OCI-M1 (cell line): ENCODE results near the gene RRH.
"Not testable (repeated sequence)": the region's sequence is repeated elsewhere in the genome, so short reads cannot be mapped to it uniquely, and the experiment has no call there.

Experiments used
- DNase-seq: peaks from one replicate; lab custom pipeline; 2025; lab: John Stamatoyannopoulos, UW

RRH gene

DNA sequence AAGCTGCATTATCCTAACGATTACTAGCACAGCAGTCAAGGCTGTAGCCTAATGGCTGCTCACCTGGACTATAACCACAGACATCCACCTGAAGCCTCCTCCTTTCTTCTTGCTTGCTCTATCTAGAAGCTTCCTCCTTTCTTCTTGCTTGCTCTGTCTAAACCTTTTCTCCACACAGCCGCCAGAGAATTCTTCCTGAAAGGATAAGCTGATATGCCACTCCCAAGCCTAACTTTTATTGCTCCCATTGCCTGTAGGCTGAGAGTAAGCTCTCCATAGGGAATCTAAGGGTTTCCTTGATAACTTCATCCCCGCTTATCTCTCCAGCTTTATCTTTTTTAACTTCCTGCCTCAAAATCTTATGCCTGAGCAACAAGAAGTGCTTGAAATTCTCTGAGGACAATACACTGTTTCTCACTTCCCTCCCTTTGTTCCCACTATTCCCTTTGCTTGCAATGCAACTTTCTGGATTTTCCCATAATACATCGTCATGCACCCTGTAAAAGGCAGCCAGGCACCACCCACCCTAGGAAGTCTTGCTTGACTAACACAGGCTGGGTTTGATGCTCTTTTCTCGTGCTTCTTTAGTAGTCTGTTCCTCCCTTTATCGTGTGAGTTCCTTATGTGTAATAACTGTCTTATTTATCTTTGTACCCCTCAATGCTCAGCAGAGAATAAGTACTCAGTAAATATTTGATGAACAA is 18.8 kb downstream of the RRH start:
- DNase-seq = no peak

DNA sequence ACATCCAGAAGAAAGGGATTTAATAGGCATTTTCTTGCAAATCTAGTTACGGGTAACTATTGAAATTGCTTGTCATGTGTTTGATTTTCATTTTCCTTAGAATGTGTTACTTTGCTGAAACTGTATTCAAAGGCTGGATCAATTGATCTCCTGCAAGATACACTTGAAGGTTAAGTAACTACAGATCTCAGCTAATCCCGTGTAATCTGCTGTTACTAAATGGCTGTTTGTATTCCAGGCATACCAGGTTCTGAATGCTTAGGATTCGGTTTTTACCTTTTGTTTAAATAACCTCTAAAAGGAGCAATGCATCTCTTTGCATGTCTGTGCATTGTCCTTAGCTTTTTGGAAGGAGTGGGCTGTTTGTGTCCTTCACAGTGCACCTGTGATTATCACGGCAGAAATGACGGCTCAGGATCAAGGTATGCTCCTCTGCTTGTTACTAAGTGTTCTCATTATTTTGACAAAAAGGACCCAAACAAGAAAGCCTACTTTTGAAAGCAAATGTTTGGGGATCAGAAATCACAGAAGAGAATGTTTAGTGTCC is 20.2 kb downstream of the RRH start, which contains the start of gene LRIT3:
Gene LRIT3, plus strand, starts transcription at position 212 of the 547 bp plus-strand sequence. Its CDS starts 95 bp downstream, at position 307.
- no peak for DNase-seq

DNA sequence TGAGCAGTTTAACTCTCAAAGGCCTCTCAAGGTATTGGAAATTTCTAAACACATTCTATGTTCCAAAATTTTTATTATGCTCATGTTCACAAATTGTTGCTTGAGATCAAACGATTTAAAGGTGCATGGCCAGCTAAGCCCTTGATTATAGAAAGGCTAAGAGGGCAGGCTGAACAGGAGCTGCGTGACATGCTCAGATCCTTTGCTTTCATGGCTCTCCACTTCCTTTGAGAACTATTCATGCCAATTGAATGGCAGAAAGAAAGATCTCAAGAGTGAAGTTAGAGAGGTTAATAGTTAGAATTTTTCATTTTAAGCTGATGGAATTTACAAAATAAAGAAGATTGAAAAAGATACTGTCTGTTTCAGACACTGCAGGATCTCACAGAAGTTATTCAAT is 20.7 kb downstream of the RRH start:
- no peak for DNase-seq

DNA sequence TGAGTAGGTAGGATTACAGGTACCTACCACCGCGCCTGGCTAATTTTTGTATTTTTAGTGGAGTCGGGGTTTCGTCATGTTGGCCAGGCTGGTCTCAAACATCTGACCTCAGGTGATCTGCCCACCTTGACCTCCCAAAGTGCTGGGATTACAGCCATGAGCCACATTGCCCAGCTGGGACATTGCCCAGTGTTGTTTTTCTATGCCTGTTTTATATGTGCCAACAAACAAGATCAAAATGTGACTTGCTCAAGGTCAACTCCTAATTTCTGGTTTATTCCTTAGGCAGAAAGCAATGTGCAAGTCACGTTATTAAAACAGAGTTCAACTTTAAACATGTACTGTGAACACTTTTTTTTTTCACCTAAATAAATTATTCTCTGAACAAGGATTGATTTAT is 22.8 kb downstream of the RRH start:
- DNase-seq = no peak

DNA sequence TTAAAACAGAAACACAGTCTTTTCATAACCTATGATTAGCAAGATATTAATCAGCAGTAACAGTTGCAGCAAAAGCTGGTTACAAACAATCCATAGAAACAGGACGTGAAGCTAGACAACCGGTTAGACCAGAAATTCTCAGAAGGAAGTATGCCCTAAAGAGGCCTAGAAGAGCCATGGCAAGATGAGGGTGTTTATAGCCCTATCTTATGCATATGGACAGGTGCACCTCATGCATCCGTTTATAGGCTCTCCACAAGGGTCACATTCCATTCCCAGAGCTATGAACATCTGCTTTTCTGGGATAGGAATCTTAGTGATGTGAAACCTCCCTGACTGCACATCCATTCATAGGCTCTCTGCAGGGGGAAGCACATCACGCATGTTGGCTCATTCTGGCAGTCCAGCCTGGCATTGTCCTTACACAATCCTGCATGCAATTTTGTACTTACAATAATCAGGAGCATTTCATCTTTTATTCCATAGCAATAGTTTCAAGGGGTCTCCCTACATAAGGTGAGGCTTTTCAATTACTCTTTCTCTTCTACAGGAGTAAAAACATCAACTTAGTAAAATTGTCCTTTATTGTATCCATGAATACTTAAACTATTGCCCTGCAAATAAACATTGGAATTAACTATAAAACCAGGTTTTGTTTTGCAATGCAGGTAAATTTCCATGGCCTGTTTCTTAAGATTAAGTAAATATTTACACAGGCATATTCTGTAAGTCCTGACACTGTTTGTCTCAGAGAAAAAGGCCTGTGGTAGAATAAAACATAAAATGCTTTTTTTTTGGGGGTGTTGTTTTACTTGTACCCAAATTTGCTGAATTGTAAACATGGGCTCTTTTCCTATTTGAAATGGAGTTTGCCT is 31.9 kb downstream of the RRH start:
- not testable (repeated sequence) for DNase-seq

DNA sequence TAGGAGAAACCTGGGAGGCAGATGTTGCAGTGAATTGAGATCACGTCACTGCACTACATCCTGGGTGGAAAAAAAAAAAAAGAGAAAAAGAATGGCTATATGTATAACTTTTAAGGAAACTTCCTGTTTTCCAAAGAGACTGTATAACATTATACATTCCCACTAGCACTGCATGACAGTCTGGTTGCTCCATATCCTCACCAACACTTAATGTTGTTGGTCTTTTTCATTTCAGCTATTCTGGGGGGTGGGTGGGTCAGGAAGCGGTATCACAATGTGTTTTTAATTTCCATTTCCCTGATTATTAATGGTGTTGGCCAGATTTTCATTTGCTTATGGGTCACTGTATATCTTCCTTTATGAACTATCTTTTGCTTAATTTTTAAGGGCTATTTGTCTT is 33.5 kb downstream of the RRH start:
- DNase-seq = no peak

DNA sequence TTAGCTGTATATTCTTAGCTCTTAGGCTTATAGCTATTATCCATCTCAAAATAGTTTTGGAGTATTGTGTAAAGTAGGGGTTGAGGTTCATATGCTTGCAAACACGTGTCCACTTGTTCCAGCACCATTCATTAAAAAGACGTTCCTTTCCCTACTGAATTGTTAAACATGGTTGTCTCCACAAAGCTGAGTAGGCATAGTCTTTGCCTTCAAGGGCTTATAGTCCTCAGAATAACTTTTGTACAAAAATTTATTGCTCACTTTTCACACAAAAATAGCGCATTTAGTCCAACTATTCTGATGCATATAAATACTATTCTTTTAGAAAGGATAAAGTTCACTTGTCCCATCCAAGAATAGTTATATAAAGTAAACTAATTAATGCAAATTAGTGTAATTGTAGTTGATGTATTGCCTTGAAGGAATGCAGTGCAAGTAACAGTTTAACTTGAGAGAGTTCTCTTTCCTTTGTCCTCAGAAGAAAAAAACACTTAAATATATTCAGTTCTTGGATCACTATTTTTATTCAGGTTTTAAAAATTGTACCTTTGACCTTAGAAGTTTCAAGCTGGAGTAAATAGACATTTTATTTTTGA is 34.2 kb downstream of the RRH start:
- DNase-seq = no peak

DNA sequence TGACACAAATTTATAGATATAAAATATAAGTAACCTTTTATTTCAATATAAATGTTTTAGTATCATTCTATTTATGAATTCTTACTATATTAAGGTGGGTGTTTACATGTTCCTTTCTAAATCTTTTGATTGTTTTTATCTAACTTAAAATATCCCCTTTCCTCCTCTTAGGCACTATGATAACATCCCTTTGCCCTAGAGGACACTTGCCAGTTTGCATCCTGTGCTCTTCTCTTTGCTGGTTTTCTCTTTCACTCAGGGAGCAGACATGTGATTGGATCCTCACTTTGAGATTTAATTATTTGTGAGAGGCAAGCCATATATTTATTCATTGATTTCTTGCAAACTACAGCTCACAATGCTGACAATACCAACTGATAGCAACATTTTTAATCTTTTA is 36.4 kb downstream of the RRH start:
- DNase-seq = no peak

DNA sequence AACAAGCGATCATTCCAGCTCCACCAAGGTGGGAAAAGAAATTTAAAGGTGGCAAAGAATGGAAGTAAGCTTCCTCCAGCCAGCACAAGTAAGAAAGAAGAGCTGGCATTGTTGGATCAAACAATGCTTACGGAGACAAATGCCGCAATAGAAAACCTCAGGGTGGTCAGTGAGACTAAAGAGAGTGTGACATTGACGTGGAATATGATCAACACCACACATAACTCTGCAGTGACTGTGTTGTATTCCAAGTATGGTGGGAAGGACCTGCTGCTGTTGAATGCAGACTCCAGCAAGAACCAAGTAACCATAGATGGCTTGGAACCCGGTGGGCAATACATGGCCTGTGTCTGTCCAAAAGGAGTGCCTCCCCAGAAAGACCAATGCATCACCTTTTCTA is 42.3 kb downstream of the RRH start:
- no peak for DNase-seq

DNA sequence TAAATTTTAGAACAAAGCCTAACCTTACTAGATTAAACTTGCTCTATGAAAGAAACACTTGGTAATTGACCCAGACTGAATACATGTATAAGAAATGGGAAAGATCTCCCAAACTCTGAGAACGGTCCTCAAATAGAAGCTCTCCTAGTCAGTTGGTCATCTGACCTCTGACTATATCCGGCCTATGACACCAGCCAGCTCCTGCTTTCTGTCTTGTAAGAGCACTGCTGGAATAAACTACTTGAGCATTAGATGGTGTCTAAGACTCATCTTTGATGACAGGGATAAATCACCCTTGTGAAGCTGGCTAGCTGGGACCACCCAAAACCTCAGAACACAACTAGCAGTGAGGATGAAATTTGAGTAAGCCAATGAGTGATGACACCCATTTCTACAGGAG is 44.3 kb downstream of the RRH start:
- DNase-seq = no peak

DNA sequence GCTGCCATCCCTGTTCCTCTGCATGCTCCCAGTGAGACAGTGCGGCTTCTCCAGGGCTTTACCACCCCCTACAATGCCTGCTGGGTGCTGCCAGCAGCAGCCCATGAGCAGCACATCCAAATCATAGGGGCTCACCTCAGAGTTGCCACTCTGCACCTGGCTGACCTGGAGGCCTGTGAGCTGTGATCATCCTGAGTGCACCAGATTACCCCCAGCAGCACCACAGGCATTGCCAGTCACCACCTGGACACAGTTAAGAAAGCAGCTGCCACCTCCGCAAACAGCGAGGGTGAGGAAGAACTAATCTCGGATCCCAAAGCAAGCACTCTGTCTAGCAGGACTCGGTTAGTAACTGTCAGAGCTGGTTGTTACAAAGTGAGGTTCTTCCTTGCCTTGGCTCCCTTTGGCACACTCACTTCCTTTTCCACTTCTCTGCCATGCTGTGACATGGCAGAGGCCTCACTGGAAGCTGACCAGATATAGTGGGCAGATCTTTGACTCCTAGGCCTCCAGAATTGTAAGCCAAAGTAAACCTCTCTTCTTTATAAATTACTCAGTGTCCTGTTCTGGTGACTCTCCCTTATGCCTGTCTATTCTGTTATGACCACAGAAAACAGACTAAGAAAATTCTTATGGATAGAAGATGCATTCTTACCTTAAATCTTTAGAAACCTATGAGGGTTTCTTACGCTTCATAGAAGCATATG is 45.3 kb downstream of the RRH start:
- no peak for DNase-seq

DNA sequence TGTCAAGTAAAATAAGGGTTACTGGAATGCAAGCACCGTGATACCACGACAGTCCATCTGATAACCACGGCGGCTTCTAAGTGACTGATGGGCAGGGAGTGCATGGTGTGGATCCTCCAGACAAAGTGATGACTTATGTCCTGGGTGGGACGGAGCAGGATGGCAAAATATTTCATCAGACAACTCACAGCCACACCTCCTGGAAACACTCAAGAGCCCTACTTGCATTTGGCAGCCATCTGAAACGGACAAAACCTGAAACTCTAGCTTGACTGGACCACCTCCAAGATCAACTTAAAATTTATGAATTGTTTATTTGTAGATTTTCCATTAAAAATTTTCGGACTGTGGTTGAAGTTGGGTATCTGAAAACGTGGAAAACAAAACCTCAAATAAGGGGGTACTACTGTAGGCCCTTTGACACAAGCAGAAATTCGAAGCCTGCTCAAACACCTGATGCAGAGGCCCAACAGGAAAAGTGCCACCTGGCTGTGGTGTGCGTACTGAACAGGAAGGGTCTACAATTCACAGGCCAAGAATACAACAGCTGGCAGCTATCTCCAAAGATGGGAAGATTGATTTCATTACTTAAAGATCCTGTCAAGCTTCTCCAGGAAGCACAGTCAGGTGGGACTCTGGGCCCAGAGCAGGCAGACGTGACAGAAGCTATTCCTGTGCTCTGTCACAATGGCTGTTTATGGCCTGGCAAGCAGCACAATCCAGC is 46.2 kb downstream of the RRH start:
- peak; percentile 23 for DNase-seq

DNA sequence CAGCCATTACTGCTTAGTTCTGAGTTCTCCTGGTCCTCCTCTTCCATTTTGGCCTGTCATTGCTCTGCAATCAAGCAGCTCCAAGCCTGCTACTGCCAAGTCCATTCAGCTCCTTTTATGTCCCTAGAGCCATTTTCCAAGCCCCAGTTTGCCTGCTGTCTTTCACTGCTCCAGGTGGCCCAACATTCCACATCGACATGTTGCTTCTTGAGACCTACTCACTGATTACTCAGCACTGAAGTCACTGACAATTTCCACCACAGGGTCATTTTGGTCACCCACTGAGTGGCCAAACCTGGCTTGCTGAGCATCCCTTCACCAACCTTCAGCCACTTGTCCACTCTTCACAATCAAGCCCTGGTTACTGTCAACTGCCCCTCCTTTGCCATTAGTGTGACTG is 47.3 kb downstream of the RRH start:
- no peak for DNase-seq

DNA sequence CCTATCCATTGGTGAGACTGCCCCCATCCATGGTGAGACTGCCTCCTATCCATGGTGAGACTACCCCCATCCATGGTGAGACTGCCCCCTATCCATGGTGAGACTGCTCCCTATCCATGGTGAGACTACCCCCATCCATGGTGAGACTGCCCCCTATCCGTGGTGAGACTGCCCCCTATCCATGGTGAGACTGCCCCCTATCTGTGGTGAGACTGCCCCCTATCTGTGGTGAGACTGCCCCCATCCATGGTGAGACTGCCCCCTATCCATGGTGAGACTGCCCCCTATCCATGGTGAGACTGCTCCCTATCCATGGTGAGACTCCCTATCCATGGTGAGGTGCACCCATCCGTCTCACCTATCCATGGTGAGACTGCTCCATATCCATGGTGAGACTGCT is 47.8 kb downstream of the RRH start:
- not testable (repeated sequence) for DNase-seq

DNA sequence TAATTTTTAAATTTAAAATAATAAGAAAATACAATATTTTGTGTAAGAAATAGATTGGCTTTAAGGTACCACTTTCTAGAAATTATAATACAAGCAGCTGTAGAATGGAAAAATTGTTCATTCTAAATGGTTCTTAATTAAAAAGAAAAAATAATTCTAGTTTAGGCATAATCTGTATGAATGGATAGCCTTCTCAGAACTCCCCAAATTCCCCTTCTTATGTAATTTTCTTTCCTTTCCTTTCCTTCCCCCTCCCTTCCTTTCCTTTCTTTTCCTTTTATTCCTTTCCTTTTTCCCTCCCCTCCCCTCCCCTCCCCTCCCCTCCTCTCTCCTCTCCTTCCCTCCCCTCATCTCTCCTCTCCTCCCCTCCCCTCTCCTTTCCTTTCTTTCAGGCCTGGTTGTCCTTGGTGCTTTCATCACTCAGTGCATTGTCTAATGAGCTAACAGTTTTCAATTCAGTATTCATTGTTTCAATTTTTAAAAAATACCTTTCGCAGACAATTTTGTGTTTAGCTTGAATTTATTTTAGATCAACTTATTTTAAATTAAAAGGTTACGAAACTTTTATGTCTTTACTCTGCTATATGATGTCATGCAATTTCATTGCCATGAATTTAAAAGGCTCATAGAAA is 49.0 kb downstream of the RRH start:
- DNase-seq = no peak

DNA sequence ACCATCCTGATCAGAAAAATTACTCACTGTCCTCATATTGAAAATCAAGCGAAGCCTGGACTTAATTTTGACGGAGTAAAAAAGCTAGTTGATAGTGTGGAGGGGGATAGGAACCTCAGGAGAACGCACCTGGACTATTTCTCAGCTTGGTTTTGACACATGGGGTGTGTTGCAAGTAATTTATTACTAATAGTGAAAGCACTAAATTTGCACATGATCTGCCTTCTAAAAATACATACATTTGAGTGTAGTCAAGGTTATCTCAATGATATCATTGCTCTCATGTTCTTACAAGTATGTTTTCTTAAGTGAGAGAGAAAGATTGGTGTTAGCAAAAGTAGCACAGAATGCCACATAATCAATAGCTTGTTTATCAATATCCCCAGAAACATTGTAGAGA is 49.6 kb downstream of the RRH start:
- DNase-seq = no peak

DNA sequence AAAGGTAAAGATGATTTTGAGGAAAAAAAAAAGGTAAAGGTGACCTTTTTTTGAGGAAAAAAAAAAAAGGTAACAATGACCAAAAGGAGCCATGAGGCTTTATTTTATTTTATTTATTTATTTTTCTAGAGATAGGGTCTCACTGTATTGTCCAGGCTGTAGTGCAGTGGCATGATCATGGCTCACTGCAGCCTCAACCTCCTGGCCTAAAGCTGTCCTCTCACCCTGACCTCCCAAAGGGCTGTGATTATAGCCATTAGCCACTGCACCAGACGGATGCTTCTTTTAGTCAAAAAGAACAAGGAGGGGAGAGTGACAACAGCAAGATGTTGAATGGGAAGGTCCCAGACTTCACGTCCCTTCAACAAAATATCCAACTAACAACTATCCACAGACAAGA is 50.6 kb downstream of the RRH start:
- DNase-seq = no peak

DNA sequence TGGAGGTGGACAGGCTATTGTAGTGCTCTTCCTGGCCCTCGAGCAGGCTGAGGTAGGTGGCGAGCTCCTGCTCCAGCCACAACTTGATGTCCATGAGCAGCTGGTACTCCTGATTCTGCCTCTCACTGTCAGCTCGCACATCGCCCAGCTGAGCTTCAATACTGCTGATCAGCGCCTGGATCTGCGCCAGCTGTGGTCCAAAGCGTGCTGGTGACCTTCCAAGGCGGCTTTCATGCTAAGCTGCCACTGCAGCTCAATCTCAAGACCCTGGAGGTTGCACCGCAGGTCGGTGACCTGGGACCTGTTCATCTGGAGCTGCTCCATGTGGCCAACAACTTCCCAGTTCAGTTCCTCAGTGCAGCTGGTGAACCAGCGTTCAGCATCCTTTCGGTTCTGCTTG is 51.3 kb downstream of the RRH start:
- DNase-seq = no peak

DNA sequence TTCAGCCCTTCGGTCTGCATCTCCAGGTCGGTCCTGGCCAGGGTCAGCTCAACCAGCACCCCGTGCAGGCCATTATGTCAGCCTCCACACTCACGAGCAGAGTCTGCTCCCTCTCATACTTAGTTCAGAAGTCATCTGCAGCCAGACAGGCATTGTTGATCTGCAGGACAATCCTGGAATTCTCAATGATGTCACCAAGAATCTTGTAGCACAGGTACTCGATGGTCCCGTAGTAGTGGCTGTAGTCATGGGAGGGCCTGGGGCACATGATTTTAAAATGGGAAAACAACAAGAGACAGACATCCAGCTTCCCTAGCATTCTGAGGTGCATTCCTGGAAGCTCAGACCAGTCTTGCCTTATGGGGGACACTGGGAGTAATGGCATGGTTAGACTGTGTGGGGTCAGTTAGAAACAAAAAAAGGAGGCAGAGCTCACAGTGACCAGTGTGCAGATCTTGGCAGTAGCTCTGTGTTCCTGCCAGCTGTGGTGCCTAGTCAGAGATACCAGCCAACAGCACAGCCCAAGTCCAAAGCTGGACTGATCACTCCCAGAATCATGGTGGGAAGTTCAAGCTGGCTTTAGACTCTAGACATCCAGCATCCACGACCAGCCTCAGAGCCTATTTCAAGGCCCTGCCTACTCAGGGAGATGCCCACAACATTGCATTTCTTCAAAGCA is 52.0 kb downstream of the RRH start:
- DNase-seq = no peak

DNA sequence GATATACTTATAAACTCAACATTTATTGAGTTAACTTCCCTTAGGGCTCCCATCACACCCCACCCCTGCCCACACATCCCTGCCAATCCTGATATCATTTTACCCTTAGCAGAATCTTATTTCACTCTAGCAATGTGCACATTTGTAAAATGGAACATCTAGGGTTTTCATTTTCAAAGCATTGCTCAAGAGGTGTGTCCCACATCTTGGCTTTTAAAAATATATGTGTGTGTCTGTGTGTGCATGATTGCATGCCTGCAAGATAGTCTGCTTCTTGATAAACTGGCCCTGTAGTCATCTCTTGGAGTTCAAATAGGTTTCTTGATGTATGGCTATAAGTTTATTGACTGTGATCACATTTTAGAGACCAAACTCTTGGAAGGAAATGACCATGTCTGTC is 58.5 kb downstream of the RRH start:
- DNase-seq = peak; percentile 12
